GM20431 (cell line): ENCODE results near the gene SLCO1C1.

Experiments
- in situ Hi-C: fragments of 300-500 bp; cut with MseI, MboI; formaldehyde crosslinking; loops from one replicate; pipeline ENCODE4 v1.15.0; 2020; ENCODE audit warnings: low sequenced_read_pairs; ENCODE audit not compliant: unreplicated experiment

The SLCO1C1 gene

GRCh38 chr12:20792971-20793370 is 97.8 kb downstream of the SLCO1C1 start:
- in situ Hi-C loops: no loop called here

DNA sequence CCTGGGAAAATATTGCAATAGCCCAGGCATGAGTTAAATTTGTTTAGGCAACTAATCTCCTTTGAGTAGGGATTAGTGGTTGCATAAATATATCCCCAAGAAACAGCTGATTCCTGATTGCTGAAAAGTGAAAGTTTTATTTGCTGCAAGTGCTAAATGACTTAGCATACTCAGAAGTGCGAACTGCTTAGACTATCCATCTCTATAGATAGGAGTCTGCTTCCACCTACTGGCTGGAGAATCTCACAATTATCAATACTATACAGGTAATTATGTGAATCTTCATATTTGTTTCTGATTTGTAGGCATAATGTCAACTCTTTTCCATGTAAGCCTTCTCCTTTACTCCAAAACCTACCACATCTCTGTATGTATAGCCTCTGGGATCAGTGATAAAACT is 103.4 kb downstream of the SLCO1C1 start:
- in situ Hi-C loops: no loop called here

GRCh38 chr12:20800160-20800559 is 105.0 kb downstream of the SLCO1C1 start:
- in situ Hi-C loops: no loop called here

GRCh38 chr12:20801035-20801434 is 105.9 kb downstream of the SLCO1C1 start:
- in situ Hi-C loops: no loop called here
